ENCODE results near the gene SURF1.

Gene SURF1

GRCh38 chr9:133315997-133316396 lies 40.3 kb downstream of the SURF1 start:
- no peak for DNase-seq

- no peak for DNase-seq
Measured at GRCh38 chr9:133309608-133310007, 46.7 kb downstream of the SURF1 start.

- DNase-seq = no peak
Measured at GRCh38 chr9:133307301-133307700, 49.0 kb downstream of the SURF1 start.

- no peak for DNase-seq
Measured at GRCh38 chr9:133306242-133307204, 49.8 kb downstream of the SURF1 start.

- DNase-seq = no peak
Measured at GRCh38 chr9:133305731-133306130, 50.6 kb downstream of the SURF1 start.

- DNase-seq = no peak
Measured at GRCh38 chr9:133304477-133305377, 51.6 kb downstream of the SURF1 start.

GRCh38 chr9:133304158-133304470 lies 52.2 kb downstream of the SURF1 start:
- no peak for DNase-seq

- no peak for DNase-seq
Measured at GRCh38 chr9:133303266-133304157, 52.8 kb downstream of the SURF1 start.
